Smooth muscle cell (in vitro differentiated cells): ENCODE measurements around the gene TTLL4. TPM values are rescaled to one million over a fixed set of nuclear protein-coding genes. Genes with fewer than 3 reads are reported as not detected.

Experiments
- DNase-seq: peaks from one replicate; lab custom pipeline; 2025; ENCODE audit not compliant: unreplicated experiment; lab: John Stamatoyannopoulos, UW
- H2AFZ ChIP-seq: fragments of 200-600 bp; sonication (generic); 2 replicates; pipeline ENCODE4 v1.6.0; 2016; ENCODE audit warnings: antibody characterized with exemption, low read depth, mild to moderate bottlenecking
- H3F3A ChIP-seq: fragments of 200-600 bp; sonication (generic); 2 replicates; pipeline ENCODE4 v1.6.0; 2017; ENCODE audit warnings: antibody characterized with exemption, low read depth
- H3K27ac ChIP-seq: fragments of 200-600 bp; sonication (generic); 2 replicates; pipeline ENCODE4 v1.5.1; 2016; ENCODE audit warnings: low read depth, mild to moderate bottlenecking
- H3K27me3 ChIP-seq: fragments of 200-600 bp; sonication (generic); 2 replicates; pipeline ENCODE4 v1.6.1; 2016; ENCODE audit warnings: low read depth, mild to moderate bottlenecking
- H3K36me3 ChIP-seq: fragments of 200-600 bp; sonication (generic); 2 replicates; pipeline ENCODE4 v1.5.1; 2016; ENCODE audit warnings: low read depth
- H3K4me1 ChIP-seq: fragments of 200-600 bp; sonication (generic); 2 replicates; pipeline ENCODE4 v1.5.1; 2016; ENCODE audit warnings: low read depth
- H3K4me2 ChIP-seq: fragments of 200-600 bp; sonication (generic); 2 replicates; pipeline ENCODE4 v1.6.0; 2016; ENCODE audit warnings: mild to moderate bottlenecking
- H3K4me3 ChIP-seq: fragments of 200-600 bp; sonication (generic); 2 replicates; pipeline ENCODE4 v1.5.1; 2016; ENCODE audit warnings: mild to moderate bottlenecking
- H3K79me2 ChIP-seq: fragments of 200-600 bp; sonication (generic); 2 replicates; pipeline ENCODE4 v1.6.0; 2016; ENCODE audit warnings: low read depth, mild to moderate bottlenecking
- H3K9ac ChIP-seq: fragments of 200-600 bp; sonication (generic); 2 replicates; pipeline ENCODE4 v1.6.0; 2016; ENCODE audit warnings: low read depth
- H3K9me3 ChIP-seq: fragments of 200-600 bp; sonication (generic); replicated peaks from 2 replicates; pipeline ENCODE4 v1.5.1; 2016; ENCODE audit warnings: low read depth
- H4K20me1 ChIP-seq: fragments of 200-600 bp; sonication (generic); 2 replicates; pipeline ENCODE4 v1.6.0; 2016; ENCODE audit warnings: low read depth
- CTCF ChIP-seq: fragments of 200-600 bp; sonication (generic); IDR thresholded peaks from 2 replicates; pipeline ENCODE4 v1.5.1; 2017; ENCODE audit warnings: borderline replicate concordance, mild to moderate bottlenecking, antibody characterized with exemption; ENCODE audit not compliant: insufficient read depth, poor library complexity, severe bottlenecking
- WGBS: methylation state at CpG from one replicate; pipeline ENCODE4 v1.1.7; 2016; ENCODE audit warnings: low lambda C conversion rate; 5-methylcytosine and 5-hydroxymethylcytosine counted together
- polyA plus RNA-seq: library from polyadenylated mRNA; unstranded; fragments of >200 nt; fragmentation: Nextera tagmentation; extraction: Ambion mirVana; gene quantifications from 2 replicates; pipeline ENCODE4 v1.2.1, GENCODE V29; 2016
- total RNA-seq: library from RNA; depleted of rRNA; stranded (reverse); fragments of >200 nt; gene quantifications from 2 replicates; pipeline ENCODE4 v1.2.3, GENCODE V29; 2014

TTLL4 gene
- total and polyA plus RNA-seq, 2 experiments from 2014 or later, result 21.5 to 22.5 TPM

GRCh38 chr2:218720048-218721041 is 9.7 kb downstream of the TTLL4 start:
- Histone ChIP-seq H3K79me2 (peaks cover 72% of the 10 kb centered on the region), H2AFZ (no peak overlapping the region), H3K27me3 (no peaks in the 10 kb centered on the region), H4K20me1 (peaks cover 80% of the 10 kb centered on the region), H3F3A (peaks cover 6% of the 10 kb centered on the region), H3K4me1 (peaks cover 7% of the 10 kb centered on the region), H3K4me2 (no peak overlapping the region), H3K36me3 (peaks cover 4% of the 10 kb centered on the region), H3K9me3 (no peaks in the 10 kb centered on the region), H3K27ac (no peak overlapping the region), H3K9ac (no peak overlapping the region), H3K4me3 (no peak overlapping the region)
- DNase-seq, result no peak
- WGBS, result 97% methylated on average over 19 of the region's 19 CpGs
- TF ChIP-seq CTCF, result no peak

- Histone ChIP-seq H3K79me2 (peaks cover 74% of the 10 kb centered on the region), H3K4me2 (no peak overlapping the region)
- no peak for TF ChIP-seq CTCF
Measured at GRCh38 chr2:218721488-218721887, 10.9 kb downstream of the TTLL4 start.

GRCh38 chr2:218721934-218722333 is 11.3 kb downstream of the TTLL4 start:
- no peak for DNase-seq
- Histone ChIP-seq H3K4me2 (peak overlapping the region; percentile 20), H3K79me2 (peaks cover 77% of the 10 kb centered on the region), H2AFZ (no peak overlapping the region), H3K9me3 (peaks cover 10% of the 10 kb centered on the region), H3K9ac (no peak overlapping the region), H3K27me3 (no peaks in the 10 kb centered on the region), H3K27ac (peak overlapping the region; percentile 3), H3K4me1 (peaks cover 7% of the 10 kb centered on the region), H4K20me1 (peaks cover 69% of the 10 kb centered on the region), H3F3A (peaks cover 6% of the 10 kb centered on the region), H3K36me3 (no peaks in the 10 kb centered on the region), H3K4me3 (no peak overlapping the region)
- WGBS, result 84% methylated on average over 2 of the region's 2 CpGs
- TF ChIP-seq CTCF, result no peak

More at GRCh38 chr2:218721488-218721887, 10.9 kb downstream of the TTLL4 start:
- Histone ChIP-seq H3K27ac (no peak overlapping the region), H4K20me1 (peaks cover 71% of the 10 kb centered on the region), H3K4me3 (no peak overlapping the region), H3K4me1 (peaks cover 7% of the 10 kb centered on the region), H3F3A (peaks cover 6% of the 10 kb centered on the region), H2AFZ (no peak overlapping the region), H3K36me3 (no peaks in the 10 kb centered on the region), H3K27me3 (no peaks in the 10 kb centered on the region), H3K9ac (no peak overlapping the region), H3K9me3 (peaks cover 9% of the 10 kb centered on the region)
- no peak for DNase-seq
